Activated T-cell treated with anti-CD3 and anti-CD28 coated beads for 1 hour (primary cell): ENCODE measurements around the gene RCBTB2.
"Not testable (repeated sequence)": the region's sequence is repeated elsewhere in the genome, so short reads cannot be mapped to it uniquely, and the experiment has no call there.

Experiments
- DNase-seq: peaks from one replicate; pipeline ENCODE4 v3.0.0-alpha.2; 2020; ENCODE audit warnings: low read depth

The RCBTB2 gene

DNA sequence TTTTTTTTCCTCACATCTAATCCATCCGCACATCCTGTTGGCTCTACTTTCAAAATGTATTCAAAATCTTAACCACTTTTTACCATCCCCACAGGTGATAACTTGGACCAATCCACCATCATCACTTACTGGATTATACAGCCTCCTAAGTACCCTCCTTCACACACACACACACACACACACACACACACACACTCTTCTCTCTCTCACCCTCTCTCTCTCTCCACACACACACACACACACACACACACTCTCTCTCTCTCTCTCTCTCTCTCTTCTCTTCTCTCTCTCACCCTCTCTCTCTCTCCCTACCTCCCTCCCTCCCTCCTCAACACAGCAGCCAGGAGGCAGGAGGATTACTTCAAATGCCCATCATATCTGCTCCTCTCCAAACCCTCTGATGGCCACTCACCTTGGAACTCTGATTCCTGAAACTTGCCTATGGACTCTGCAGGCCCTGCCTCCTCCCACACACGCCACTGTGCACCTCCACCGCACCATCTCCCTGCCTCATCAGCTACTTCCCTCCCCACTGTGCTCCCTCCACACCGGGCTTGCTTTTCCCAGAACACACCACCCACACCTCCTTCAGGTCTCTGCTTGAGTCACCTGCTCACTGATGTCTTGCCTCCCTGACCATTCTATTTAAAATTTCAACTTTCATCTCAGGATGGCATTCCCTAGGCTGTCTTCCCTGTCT lies 39.7 kb downstream of the RCBTB2 start:
- no peak for DNase-seq

DNA sequence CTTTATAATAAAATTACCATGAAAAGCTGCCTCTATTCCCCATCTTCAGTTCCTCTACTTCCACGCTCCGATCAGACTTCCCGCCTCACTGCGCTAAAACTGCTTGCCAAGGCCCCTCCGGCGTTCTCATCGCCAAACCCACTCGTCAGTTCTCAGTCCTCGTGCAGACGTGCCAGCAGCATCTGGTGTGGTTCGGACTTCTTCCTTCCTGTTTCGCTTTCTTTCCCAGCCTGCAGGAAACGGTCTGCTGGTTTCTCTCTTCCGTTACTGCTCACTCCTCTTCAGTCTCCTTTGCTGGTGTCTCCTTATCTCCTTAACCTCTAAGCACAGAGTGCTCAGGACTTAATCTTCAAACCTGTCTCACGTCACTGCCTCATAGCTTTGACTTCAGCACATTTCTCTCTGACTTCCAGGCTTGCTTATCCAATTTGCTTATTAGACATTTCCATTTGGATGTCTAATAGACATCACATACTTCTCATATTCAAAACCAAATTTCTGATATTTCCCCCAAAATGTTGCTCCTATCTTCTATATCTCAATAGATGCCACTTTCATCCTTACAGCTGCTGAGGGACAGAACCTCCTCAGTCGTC lies 40.3 kb downstream of the RCBTB2 start:
- DNase-seq: peak; percentile 41

GRCh38 chr13:48492096-48492440 lies 40.8 kb downstream of the RCBTB2 start:
- DNase-seq: no peak

GRCh38 chr13:48491423-48492095 lies 41.3 kb downstream of the RCBTB2 start:
- DNase-seq: no peak

DNA sequence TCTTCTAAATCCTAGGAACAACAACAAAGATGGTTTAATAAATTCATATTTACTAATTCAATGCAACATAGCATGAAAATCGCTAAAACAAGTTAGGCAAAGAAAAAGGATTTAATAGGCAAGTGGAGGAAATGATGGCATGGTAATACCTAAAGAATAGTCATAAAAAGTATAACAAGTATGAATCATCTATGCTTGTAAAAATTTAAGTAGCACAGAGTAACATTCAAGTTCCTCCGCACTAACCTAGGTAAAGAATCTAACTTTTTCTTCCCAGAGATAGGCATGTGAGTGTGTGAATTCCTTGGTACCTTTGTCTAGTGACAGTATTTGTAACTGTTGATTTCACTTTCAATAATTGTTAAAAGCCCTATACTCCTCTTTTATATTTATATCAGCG lies 42.6 kb downstream of the RCBTB2 start:
- no peak for DNase-seq

- no peak for DNase-seq
Observed at GRCh38 chr13:48489666-48490065, 43.2 kb downstream of the RCBTB2 start.

DNA sequence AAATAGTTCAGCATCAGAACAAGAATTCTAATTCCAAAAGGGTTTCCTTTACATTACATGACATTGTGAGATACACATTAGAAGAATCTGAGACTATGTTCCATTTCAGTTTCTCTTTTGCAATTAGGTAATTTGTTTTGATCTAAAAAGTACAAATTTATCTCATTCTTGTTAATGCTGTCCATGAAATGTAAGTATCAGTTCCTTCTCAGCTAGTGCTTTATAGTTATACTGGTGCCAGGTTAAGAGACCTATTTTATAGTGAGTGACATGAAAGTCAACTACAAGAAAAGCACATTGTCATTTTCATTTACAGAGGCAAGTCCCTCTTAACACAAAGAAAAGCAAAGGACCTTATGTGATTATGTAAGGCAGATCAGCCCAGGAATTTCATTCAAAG lies 43.9 kb downstream of the RCBTB2 start:
- no peak for DNase-seq

DNA sequence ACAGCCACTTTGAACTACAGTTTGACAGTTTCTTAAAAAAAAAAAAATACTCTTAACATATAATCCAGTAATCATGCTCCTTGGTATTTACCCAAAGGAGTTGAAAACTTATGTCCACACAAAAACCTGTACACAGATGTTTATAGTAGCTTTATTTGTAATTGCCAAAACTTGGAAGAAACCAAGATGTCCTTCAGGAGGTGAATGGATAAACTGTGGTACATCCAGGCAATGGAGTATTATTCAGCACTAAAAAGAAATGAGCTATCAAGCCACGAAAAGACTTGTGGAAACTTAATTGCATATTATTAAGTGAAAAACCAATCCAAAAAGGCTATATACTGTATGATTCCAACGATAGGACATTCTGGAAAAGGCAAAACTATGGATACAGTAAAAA lies 44.9 kb downstream of the RCBTB2 start:
- DNase-seq: no peak

- no peak for DNase-seq
Observed at GRCh38 chr13:48486836-48487235, 46.0 kb downstream of the RCBTB2 start.

GRCh38 chr13:48486362-48486761 lies 46.5 kb downstream of the RCBTB2 start:
- DNase-seq: no peak

GRCh38 chr13:48485432-48485831 lies 47.4 kb downstream of the RCBTB2 start:
- DNase-seq: no peak

DNA sequence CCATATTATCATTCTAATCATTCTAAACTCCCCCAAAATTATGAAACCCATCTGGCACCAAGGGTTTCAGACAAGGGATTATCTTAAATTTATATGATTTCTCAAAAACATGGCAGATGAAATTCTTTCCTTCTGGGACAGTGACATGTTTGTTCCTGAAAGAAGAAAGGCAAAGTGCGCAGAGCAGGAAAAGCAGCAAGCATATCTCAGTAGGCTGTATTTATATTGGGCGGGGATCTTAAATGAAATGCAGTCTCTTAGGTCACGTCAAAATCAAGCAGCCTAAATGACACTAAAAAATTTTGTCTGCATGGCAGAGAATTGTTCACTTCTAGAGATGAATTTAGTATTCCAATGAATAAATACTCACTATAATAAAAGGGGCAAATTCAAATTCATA lies 49.3 kb downstream of the RCBTB2 start:
- no peak for DNase-seq

DNA sequence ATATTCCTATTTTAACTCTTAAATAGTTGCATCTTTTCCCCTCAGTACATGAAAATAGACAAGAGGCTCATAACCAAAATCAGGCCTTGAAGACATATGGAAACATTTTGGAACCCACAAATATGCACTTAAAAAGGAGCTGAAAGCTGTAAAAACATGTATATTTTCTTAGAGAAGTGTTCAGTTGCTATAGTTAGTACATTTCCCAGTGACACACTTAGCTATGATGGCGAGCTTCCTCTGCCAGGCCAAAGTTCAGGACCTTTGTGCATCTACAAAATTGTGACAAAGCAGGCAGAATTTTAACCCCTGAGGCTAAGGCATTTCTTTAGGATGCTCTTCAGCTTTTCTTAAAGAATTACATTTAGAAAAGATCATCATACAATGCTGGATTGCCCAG lies 54.5 kb downstream of the RCBTB2 start:
- DNase-seq: no peak

DNA sequence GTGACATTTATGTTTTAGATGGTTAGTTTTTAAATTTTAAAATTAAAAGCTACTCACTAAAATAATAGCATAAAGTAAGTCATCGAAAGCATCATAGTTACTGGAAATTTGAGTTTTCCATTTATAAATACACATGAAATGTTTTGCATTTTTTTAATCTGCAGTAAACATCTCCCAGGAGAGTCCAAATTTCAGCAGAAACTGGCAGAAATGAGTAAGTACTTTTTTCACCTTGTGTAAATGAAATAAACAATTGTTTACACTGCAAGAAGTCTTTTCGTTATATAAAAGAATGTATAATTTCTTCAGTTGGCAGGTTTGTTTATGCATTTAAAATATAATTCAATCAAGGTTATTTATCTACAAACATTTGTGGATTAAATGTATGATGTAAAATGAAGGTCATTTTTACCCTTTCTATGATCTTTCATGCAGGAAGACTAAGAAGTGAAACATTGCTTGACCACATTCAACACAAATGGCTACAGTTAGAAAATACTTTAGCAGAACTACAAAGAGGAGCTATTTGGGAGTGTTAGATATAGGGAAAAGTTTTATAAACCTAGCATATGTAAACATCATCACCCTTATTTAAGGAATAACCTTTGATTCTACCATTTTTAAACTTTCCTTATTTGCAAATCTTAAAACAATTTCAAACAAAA lies 55.6 kb downstream of the RCBTB2 start:
- DNase-seq: no peak

DNA sequence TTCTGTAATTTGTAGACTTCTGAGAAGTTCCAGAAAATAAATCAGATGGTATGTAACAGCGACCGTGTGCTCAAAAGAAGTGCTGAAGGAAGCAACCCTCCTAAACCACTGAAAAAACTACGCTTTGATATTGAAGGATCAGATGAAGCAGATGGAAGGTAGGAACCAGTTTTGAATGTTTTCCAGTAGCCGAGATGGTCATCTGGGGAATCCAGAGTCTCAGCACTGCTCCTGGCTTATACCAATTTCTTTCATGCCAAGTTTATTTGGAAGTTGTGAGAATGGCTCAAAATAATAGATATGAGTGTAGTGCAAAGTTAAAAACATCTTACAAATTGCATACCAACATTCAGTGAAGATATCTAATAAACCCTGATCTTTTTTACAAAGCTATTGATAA lies 56.2 kb downstream of the RCBTB2 start:
- DNase-seq: no peak

DNA sequence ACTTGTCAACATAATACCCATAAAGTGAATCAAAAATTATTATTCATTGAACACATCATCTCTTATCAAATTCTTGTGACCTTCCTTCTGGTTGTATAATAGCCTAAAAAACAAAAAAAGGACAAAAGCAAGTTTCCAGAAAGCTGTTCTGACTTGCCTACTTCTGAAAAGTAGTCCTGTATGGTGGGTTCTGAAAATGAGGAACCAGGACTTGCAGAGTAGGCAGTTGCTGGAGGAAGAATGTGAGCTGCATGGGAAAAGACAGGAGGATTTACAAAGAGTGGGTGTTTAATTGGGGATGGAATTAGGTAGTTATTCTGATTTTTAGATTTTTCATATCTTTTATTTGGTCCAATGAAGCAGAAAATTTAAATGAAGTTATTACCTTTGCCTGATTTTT lies 56.7 kb downstream of the RCBTB2 start:
- no peak for DNase-seq

DNA sequence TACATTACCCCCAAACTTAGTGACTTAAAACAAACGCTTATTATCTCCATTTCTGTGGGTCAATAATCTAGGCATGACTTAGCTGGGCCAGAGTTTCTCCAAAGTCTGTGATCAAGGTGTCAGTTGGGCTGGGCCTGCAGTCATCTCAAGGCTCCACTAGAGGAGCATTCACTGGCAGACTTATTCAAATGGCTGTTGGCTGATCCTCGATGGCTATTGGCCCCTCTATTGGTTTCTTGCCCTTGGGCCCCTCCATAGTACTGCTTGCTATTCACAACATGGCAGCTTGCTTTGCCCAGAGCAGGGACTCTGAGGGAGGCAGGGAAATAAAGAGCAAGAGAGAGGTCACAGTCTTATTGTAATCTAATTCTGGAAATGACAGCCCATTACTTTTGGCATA lies 57.6 kb downstream of the RCBTB2 start:
- no peak for DNase-seq

DNA sequence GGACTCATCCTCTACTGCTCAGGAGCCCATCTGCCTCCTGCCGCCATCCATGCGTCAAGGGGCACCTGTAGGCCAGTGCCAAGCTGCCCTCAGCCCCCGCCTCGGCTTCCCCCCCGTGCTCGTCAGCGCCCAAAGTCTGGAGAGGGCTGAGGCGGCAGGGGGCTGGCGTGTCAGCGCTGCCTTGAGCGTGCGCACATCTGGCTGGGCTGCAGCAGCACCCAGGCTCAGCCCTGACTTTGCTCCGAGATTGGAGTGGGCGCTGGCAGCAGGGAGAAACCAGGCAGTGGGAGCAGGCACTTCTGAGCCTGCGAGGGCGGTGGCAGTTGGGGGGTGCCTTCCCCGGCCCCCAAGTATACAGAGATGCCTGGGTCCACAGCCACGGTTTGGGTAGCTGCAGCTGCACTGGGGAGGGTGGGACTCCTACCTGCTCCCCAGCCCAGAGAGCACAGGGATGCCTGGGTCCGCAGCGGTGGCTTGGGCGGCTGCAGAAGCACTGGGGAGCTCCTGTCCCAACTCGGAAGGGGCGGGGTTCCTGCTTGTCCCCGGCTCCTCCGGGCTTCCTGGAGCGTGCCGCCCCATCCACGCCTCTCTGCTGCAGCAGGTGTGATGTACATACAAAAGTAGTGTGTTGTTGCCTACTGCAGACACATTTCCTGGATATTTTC lies 75.2 kb downstream of the RCBTB2 start:
- no peak for DNase-seq

DNA sequence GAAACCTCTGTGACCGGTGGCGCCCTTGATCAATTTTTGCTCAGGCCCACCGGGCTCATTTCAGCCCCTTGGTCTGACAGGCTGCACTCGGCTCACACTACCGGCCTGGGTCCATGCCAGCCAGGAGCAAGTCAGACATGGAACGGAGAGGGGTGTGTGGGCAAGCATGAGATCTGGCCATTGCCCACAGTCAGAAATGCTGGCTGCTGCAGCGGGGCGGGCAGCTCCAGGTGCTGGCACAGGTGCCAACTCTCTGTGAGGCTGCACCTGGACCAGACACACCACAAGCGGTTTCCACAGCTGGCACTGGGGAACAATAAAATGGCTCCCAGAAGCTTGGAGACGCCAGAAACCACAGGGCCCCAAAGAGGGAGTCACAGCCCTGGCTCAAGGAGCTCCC lies 76.3 kb downstream of the RCBTB2 start:
- no peak for DNase-seq

- DNase-seq: not testable (repeated sequence)
Observed at GRCh38 chr13:48451196-48451595, 81.7 kb downstream of the RCBTB2 start.

GRCh38 chr13:48449656-48450055 lies 83.2 kb downstream of the RCBTB2 start:
- no peak for DNase-seq

DNA sequence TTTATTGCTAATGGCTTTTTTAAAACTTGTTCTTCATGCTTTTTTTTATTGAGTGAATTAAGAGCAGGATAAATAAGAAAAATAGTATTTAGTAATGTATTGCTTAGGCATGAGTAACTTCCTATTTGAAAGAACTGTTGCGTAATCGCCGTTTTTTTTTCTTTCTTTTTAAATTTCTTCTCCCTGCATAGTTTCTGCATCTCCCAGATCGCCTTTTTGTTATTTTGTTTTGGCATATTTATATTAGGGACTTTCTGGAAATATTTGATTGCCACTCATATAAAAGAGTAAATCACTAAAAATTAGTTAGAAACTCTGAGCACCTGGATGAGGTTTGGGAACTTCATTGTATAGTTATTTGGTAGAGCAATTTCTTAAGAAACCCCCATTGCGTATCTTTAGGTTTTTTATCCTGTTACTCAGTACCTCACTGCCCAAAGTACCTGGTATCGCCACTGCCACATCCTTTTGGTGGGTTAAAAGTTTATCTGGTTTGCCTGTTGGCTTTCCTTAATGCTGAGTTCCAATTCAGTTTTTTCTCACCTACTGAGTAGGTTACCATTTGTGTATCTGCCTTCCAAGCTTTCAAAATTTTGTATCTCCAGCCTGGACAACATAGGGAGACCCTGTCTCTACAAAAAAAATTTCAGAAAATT lies 83.8 kb downstream of the RCBTB2 start:
- no peak for DNase-seq
